HepG2 (cell line): ENCODE results near the gene PROSER1. TPM values are rescaled to one million over a fixed set of nuclear protein-coding genes. Genes with fewer than 3 reads are reported as not detected.

Experiments used
- ARNT2 ChIP-seq: sonication (generic); formaldehyde crosslinking; IDR thresholded peaks from 2 replicates; pipeline ENCODE4 v1.8.0; 2022; ENCODE audit warnings: mild to moderate bottlenecking, low read depth, missing genetic modification reagents, moderate library complexity
- CREM ChIP-seq, 2 experiments: sonication (generic) in 1 of 2; formaldehyde crosslinking in 1 of 2; IDR thresholded peaks; 2 replicates each; pipeline versions ENCODE4 v1.4.0 to v1.6.1; 2016 to 2020; ENCODE audit warnings: antibody characterized with exemption in 1 of 2, mild to moderate bottlenecking in 1 of 2, missing genetic modification reagents in 1 of 2
- GZF1 ChIP-seq: sonication (generic); formaldehyde crosslinking; IDR thresholded peaks from 2 replicates; pipeline ENCODE4 v1.5.1; 2020; ENCODE audit warnings: mild to moderate bottlenecking, missing genetic modification reagents
- PHF20 ChIP-seq: sonication (generic); formaldehyde crosslinking; IDR thresholded peaks from 2 replicates; pipeline ENCODE4 v1.5.0; 2020; ENCODE audit warnings: mild to moderate bottlenecking, missing genetic modification reagents
- POGZ ChIP-seq: sonication (generic); formaldehyde crosslinking; IDR thresholded peaks from 2 replicates; pipeline ENCODE4 v1.4.0; 2020; ENCODE audit warnings: mild to moderate bottlenecking, missing genetic modification reagents
- PRPF4 ChIP-seq: fragments of 200-400 bp; formaldehyde crosslinking; IDR thresholded peaks from 2 replicates; pipeline ENCODE4 v1.6.1; 2016; ENCODE audit warnings: low read length, low read depth; ENCODE audit not compliant: poor library complexity, severe bottlenecking
- SATB2 ChIP-seq: sonication (generic); formaldehyde crosslinking; IDR thresholded peaks from 2 replicates; pipeline ENCODE4 v1.5.0; 2020; ENCODE audit warnings: missing genetic modification reagents
- SMAD3 ChIP-seq: sonication (generic); formaldehyde crosslinking; IDR thresholded peaks from 2 replicates; pipeline ENCODE4 v1.4.0; 2020; ENCODE audit warnings: missing genetic modification reagents
- SMC3 ChIP-seq: IDR thresholded peaks from 2 replicates; pipeline ENCODE4 v1.6.1; 2011; ENCODE audit warnings: low read length, improper control_type of control experiment
- ZMYM4 ChIP-seq: sonication (generic); formaldehyde crosslinking; IDR thresholded peaks from 2 replicates; pipeline ENCODE4 v1.8.1; 2023; ENCODE audit warnings: mild to moderate bottlenecking, missing genetic modification reagents
- ZNF713 ChIP-seq: sonication (generic); formaldehyde crosslinking; IDR thresholded peaks from 2 replicates; pipeline ENCODE4 v1.4.0; 2020; ENCODE audit warnings: mild to moderate bottlenecking, missing genetic modification reagents
- polyA plus RNA-seq, 8 experiments: library from polyadenylated mRNA; depleted of rRNA in 3 of 8; stranded (reverse) in 7 of 8; unstranded in 1 of 8; fragments of >200 nt; fragmentation: Illumina TruSeq in 4 of 8; extraction: Trizol in 4 of 8; gene quantifications; 2 replicates each; pipeline versions ENCODE4 v1.2.1 to v1.2.3, GENCODE V29; 2011 to 2016; ENCODE audit warnings: low read depth in 4 of 8, missing spikeins in 1 of 8, mixed read lengths in 1 of 8; ENCODE audit not compliant: insufficient read depth in 1 of 8
- total RNA-seq, 5 experiments: library from RNA; depleted of rRNA; stranded (reverse); fragments of >200 nt; fragmentation: Illumina TruSeq; extraction: Trizol; gene quantifications; 2 replicates each; pipeline ENCODE4 v1.2.3, GENCODE V29; 2016; ENCODE audit warnings: low read depth in 1 of 5
- TF ChIP-seq, protein P1 (sequence below): sonication (generic); formaldehyde crosslinking; IDR thresholded peaks from 2 replicates; pipeline ENCODE4 v1.4.0; 2020; ENCODE audit warnings: missing genetic modification reagents
- TF ChIP-seq, protein P2 (sequence below): sonication (generic); formaldehyde crosslinking; IDR thresholded peaks from 2 replicates; pipeline ENCODE4 v1.4.0; 2020; ENCODE audit warnings: missing genetic modification reagents
- TF ChIP-seq, protein P3 (sequence below): sonication (generic); formaldehyde crosslinking; IDR thresholded peaks from 2 replicates; pipeline ENCODE4 v1.8.0; 2022; ENCODE audit warnings: mild to moderate bottlenecking, missing genetic modification reagents; ENCODE audit not compliant: insufficient replicate concordance
- TF ChIP-seq, protein P4 (sequence below): IDR thresholded peaks from 2 replicates; pipeline ENCODE4 v1.6.1; 2016; ENCODE audit warnings: mild to moderate bottlenecking

Gene PROSER1
- total and polyA plus RNA-seq, 2 of the 13 experiments (the other 11 are each of a cell fraction or from before 2014, with no cell fraction given) = 11.4 to 17.2 TPM

DNA sequence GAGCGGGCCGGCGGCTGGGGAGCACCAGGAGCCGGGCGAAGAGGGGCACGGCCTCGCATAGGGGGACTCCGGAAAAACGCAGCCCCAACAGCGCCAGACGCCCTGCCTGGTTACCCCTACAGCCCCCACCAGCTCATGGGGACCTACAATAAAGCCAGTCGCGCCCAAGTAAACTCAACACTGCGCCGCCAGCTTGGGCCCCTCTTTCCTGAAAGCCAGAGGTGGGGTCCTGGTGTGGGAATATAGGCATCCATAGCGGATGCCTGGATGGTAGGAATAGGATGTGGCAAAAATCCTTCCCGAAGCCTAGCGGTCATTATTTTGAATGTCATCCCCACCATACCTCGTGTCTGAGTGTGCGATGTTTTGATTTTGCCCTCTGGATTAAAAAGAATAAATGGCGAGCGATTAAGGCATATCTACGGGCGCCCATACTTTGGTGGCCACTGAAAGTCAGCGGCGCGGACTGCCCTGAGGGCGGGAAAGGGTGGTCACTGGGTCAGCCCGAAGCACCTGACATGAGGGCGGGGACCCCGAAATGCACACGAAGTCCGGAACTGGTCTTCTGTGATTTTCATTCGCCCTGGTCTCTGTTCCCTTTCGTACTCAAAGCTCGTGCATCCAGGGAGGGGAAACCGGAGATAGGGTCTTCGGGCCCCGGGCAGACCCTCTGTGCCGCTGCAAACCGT lies at the start of gene PROSER1, which contains the start of gene NHLRC3 (continued):
- TF ChIP-seq, protein P1, sequence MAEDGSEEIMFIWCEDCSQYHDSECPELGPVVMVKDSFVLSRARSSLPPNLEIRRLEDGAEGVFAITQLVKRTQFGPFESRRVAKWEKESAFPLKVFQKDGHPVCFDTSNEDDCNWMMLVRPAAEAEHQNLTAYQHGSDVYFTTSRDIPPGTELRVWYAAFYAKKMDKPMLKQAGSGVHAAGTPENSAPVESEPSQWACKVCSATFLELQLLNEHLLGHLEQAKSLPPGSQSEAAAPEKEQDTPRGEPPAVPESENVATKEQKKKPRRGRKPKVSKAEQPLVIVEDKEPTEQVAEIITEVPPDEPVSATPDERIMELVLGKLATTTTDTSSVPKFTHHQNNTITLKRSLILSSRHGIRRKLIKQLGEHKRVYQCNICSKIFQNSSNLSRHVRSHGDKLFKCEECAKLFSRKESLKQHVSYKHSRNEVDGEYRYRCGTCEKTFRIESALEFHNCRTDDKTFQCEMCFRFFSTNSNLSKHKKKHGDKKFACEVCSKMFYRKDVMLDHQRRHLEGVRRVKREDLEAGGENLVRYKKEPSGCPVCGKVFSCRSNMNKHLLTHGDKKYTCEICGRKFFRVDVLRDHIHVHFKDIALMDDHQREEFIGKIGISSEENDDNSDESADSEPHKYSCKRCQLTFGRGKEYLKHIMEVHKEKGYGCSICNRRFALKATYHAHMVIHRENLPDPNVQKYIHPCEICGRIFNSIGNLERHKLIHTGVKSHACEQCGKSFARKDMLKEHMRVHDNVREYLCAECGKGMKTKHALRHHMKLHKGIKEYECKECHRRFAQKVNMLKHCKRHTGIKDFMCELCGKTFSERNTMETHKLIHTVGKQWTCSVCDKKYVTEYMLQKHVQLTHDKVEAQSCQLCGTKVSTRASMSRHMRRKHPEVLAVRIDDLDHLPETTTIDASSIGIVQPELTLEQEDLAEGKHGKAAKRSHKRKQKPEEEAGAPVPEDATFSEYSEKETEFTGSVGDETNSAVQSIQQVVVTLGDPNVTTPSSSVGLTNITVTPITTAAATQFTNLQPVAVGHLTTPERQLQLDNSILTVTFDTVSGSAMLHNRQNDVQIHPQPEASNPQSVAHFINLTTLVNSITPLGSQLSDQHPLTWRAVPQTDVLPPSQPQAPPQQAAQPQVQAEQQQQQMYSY (CRISPR knock-in tag) = 0 out of 2 replicates have a peak, but pooled peaks have one; percentile 33
- TF ChIP-seq POGZ (CRISPR knock-in tag) (0 out of 2 replicates have a peak, but pooled peaks have one; percentile 28), GZF1 (no peak), SMAD3 (peak; percentile 75; the same call in 1 of the 2 replicates), SMC3 (no peak), ARNT2 (CRISPR knock-in tag) (peak; percentile 43), PHF20 (CRISPR knock-in tag) (peak; percentile 90), ZMYM4 (CRISPR knock-in tag) (0 out of 2 replicates have a peak, but pooled peaks have one; percentile 11), SATB2 (CRISPR knock-in tag) (peak; percentile 79; the same call in 1 of the 2 replicates), PRPF4 (no peak), CREM (IDR thresholded peaks at IDR 0.05) (peak; percentile 97), CREM (CRISPR knock-in tag; IDR thresholded peaks at IDR 0.05) (no peak), ZNF713 (no peak)
- TF ChIP-seq, protein P2, sequence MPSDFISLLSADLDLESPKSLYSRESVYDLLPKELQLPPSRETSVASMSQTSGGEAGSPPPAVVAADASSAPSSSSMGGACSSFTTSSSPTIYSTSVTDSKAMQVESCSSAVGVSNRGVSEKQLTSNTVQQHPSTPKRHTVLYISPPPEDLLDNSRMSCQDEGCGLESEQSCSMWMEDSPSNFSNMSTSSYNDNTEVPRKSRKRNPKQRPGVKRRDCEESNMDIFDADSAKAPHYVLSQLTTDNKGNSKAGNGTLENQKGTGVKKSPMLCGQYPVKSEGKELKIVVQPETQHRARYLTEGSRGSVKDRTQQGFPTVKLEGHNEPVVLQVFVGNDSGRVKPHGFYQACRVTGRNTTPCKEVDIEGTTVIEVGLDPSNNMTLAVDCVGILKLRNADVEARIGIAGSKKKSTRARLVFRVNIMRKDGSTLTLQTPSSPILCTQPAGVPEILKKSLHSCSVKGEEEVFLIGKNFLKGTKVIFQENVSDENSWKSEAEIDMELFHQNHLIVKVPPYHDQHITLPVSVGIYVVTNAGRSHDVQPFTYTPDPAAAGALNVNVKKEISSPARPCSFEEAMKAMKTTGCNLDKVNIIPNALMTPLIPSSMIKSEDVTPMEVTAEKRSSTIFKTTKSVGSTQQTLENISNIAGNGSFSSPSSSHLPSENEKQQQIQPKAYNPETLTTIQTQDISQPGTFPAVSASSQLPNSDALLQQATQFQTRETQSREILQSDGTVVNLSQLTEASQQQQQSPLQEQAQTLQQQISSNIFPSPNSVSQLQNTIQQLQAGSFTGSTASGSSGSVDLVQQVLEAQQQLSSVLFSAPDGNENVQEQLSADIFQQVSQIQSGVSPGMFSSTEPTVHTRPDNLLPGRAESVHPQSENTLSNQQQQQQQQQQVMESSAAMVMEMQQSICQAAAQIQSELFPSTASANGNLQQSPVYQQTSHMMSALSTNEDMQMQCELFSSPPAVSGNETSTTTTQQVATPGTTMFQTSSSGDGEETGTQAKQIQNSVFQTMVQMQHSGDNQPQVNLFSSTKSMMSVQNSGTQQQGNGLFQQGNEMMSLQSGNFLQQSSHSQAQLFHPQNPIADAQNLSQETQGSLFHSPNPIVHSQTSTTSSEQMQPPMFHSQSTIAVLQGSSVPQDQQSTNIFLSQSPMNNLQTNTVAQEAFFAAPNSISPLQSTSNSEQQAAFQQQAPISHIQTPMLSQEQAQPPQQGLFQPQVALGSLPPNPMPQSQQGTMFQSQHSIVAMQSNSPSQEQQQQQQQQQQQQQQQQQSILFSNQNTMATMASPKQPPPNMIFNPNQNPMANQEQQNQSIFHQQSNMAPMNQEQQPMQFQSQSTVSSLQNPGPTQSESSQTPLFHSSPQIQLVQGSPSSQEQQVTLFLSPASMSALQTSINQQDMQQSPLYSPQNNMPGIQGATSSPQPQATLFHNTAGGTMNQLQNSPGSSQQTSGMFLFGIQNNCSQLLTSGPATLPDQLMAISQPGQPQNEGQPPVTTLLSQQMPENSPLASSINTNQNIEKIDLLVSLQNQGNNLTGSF (CRISPR knock-in tag) = peak; percentile 73; the same call in 1 of the 2 replicates
- TF ChIP-seq, protein P3, sequence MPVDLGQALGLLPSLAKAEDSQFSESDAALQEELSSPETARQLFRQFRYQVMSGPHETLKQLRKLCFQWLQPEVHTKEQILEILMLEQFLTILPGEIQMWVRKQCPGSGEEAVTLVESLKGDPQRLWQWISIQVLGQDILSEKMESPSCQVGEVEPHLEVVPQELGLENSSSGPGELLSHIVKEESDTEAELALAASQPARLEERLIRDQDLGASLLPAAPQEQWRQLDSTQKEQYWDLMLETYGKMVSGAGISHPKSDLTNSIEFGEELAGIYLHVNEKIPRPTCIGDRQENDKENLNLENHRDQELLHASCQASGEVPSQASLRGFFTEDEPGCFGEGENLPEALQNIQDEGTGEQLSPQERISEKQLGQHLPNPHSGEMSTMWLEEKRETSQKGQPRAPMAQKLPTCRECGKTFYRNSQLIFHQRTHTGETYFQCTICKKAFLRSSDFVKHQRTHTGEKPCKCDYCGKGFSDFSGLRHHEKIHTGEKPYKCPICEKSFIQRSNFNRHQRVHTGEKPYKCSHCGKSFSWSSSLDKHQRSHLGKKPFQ (CRISPR knock-in tag) = no peak
- TF ChIP-seq, protein P4, sequence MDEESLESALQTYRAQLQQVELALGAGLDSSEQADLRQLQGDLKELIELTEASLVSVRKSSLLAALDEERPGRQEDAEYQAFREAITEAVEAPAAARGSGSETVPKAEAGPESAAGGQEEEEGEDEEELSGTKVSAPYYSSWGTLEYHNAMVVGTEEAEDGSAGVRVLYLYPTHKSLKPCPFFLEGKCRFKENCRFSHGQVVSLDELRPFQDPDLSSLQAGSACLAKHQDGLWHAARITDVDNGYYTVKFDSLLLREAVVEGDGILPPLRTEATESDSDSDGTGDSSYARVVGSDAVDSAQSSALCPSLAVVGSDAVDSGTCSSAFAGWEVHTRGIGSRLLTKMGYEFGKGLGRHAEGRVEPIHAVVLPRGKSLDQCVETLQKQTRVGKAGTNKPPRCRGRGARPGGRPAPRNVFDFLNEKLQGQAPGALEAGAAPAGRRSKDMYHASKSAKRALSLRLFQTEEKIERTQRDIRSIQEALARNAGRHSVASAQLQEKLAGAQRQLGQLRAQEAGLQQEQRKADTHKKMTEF (CRISPR knock-in tag) = peak; percentile 45; the same call in 1 of the 2 replicates
